ENCODE measurements around the gene HIBADH.

HIBADH gene

DNA sequence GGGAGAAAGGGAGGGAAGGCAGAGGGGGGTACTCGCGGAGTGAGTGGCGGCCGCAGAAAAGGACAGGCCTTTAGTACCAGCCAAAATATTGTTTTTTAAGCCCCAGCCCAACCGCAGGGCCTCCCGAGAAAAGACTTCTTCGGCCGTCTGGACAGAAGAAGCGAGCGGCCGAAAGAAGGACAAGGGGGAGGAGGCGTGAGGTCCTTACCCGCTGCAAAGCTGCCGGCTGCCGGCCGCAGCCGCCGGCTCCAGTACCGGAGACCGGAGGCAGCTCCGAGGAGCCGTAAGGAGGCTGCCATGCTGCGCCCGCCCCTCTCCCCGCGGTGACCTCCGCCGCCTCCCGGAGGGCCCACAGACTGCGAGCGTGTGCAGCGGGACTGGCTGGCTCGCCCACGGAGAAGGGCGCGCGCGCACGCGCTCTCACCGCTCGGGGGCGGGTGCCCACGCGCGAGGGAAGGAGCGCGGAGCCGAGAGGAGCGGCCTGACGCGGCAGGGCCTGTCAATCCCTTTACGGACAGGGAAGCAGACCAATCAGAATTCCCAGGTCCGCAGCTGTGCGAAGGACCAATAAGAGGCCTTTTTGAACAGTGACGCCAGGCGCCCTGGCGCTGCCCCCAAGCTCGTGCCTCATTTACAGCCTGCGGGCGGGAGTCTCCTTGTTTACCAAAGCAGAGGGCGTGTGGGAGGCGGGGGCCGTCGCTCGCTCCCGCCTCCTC lies at the start of gene HIBADH:
TSS of gene HIBADH (minus strand) at position 394 of the 716 bp plus-strand sequence. CDS start at position 299, 95 bp downstream.
- peak; percentile 100 for DNase-seq

GRCh38 chr7:27712217-27712616 lies 49.5 kb upstream of the HIBADH start:
- no peak for DNase-seq

DNA sequence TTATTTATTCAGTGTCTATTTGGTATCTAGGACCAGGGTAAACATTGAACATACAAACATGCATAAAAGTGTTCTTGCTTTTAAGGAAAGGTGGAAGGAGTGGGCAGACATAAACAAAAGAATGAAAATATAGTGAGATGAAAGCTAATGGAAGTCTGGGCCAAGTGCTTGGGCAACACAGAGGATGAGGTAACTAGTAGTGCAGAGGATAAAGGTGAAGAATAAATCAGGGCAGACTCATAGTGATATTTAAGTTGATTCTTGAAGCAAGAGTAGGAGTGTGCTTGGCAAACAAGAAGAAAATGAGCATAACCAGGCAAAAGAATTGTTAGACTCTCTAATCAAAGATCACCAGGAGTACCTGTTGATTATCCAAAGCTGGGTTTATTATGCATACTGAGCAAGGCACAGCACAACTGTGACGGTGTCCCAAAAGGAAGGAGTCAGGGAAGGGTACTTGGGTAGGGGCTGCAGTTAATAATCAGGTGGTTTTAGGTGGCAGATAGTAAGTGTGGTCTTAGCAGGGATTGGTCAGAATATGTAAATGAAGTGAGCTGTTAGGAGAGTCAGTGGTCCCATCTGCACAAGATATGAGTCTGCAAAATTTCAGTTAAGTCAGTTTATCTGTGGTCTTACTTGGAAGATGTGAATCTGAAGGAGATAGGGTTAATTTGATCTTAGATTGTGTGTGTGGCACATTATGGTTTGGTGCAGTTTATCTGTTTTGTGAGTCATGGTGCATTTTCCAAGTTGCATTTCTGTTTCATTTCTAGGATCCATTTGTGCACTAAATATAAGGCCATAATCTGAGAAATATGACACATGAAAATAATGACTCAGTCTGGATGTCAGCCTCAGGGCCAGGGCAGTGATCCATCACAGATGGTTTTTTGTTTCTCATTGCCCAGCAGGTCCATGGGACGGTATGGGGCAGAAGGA lies 46.7 kb upstream of the HIBADH start:
- DNase-seq: no peak

DNA sequence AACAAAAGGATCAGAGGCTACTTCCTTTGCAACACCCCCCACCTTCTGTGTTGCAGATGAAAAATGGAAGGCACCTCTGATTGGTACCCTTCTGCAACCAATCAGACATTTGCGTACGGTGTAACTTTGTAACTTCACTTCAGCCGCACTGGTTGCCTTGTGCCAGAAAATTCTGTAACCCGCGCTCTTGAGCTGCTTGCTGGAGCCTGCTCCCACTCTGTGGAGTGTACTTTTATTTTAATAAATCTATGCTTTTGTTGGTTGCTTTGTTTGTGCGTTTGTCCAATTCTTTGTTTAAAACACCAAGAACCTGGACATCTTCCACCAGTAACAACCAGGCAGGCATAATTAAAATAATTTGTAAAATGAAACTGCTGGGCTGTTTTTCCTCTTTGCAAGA lies 45.8 kb upstream of the HIBADH start:
- no peak for DNase-seq

GRCh38 chr7:27705200-27705594 lies 42.5 kb upstream of the HIBADH start:
- no peak for DNase-seq

DNA sequence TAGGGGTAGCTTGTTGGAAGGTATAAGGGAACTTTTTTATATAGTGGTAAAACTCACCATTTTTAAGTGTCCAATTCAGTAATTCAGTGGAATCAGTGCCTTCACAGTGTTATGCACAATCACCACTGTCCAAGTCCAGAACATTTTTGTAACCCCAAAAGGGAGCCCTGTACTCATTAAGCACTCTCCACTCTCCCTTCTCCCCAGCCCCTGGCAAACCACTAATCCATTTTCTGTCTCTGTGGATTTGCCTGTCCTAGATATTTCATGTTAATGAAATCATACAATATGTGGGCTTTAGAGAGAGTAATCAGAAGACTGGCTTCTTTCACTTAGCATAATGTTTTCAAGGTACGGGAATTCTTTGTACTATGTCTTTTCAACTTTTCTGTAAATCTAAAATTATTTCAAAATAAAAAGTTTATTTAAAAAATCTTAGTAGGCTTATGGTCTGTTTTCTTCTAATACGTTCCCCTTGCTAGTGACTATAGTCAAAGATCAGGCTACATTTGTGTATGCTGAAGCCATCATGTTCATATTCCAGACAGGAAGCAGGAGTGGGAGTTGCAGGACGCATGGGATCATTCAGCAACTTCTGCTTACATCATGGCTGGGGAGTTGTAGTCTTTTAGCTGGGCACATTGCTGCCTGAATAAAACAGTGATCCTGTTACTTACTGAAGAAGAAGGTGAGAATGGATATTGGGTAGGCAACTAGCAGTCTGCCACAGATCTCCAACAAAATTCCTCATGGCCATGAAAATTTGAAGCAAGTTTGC lies 41.9 kb upstream of the HIBADH start:
- no peak for DNase-seq

GRCh38 chr7:27703181-27703580 lies 40.5 kb upstream of the HIBADH start:
- no peak for DNase-seq

DNA sequence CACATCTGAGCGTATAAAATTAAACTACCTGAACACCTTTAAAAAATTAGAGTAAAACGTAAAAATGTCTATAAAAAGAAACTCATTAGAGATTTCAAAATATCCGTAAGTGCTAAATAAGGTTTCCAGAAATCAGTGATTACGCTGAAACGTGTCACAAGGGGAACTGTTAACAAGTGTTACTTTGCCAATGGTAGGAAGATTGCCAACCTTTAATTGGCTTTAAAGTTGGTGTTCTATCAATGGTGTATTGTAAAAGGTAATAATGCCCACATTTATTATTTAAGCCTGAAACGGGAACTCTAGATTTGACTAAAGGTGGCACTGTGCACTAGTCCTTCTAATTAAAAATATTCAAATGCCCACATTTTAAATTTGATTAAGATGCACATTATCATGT lies 37.8 kb upstream of the HIBADH start:
- DNase-seq: no peak

DNA sequence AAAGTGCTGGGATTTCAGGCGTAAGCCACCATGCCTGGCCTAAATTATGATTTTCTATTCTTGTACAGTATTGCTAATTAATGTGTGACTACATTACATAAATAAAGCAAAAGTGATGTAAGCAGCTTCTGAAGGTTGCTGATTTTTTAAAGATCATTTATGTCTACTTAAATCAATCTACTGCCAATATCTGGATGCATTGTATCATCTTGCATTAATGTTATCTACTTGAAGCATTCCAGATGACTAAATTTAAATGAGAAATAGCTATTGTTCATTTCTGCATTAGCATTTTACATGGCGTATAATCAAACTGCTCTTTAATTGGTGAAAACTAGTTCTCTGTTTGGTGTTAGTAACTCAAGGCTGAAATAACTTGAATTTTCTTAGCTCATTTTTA lies 37.1 kb upstream of the HIBADH start:
- no peak for DNase-seq

DNA sequence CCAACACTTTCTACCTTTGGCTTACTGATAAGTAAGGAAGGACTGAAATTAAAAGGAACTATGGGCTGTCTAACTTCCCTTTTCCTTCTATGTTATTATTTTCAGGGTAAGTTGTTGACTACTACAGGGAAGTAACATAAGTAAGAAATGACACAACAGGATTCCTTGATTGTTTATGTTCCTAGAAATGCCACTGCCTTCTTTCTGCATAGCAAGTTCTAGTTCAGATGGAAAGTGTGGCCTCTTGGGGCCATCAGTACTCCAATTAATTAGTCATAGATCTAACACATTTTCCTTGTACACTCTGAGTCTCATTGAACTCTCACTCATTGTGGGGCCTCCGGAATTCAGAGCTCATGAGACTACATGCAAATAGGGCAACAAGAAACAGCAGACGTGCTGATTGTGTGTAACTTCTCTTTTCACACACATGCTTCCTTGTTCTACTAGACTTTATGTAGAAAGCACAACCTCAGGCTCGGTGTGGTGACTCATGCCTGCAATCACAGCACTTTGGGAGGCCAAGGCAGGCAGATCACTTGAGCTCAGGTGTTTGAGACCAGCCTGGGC lies 35.3 kb upstream of the HIBADH start:
- no peak for DNase-seq

DNA sequence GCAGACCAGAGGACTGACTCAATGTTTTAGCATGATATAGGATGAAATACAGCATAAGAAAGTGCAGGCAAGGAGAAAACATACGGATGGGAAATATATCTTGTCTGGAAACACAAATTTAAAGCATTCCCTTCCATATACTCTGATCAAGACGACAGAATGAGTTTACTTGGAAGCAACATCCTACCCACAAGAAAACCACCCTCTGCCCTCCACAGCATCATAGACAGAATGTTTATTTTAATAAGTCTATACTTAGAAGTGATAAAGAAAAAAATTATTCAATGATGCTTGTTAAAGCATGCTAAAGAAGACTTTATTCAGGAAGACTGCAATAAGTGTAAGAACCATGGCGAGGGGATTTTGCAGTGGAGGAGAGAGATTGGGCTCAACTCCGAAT lies 32.4 kb upstream of the HIBADH start:
- no peak for DNase-seq

- no peak for DNase-seq
Measured at GRCh38 chr7:27693794-27694193, 31.1 kb upstream of the HIBADH start.

- no peak for DNase-seq
Measured at GRCh38 chr7:27690649-27691048, 28.0 kb upstream of the HIBADH start.

GRCh38 chr7:27689591-27690164 lies 27.0 kb upstream of the HIBADH start:
- peak; percentile 67 for DNase-seq

GRCh38 chr7:27689150-27689549 lies 26.5 kb upstream of the HIBADH start:
- DNase-seq: no peak

GRCh38 chr7:27688646-27689045 lies 26.0 kb upstream of the HIBADH start:
- DNase-seq: no peak

DNA sequence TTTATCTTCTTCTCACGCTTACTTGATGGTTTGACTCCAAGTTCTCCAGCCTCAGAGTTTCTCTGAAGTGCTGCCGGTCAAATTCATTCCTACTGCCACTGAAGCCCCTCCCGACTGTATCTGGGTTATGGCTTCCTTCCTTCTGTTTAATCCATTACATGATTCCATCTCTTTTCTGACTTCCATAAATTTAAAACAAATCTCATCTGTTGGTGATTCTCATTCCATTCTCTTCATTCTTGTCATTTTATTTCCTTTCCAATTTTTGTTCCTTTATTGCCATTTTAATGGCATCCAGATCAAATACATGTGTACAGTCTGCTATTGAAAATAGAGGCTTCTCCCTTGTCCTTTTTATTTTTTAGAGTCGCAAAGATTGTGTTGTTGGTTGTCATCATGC lies 25.4 kb upstream of the HIBADH start:
- no peak for DNase-seq

- DNase-seq: no peak
Measured at GRCh38 chr7:27686315-27686714, 23.6 kb upstream of the HIBADH start.

GRCh38 chr7:27685893-27686292 lies 23.2 kb upstream of the HIBADH start:
- no peak for DNase-seq

- DNase-seq: no peak
Measured at GRCh38 chr7:27685209-27685608, 22.5 kb upstream of the HIBADH start.

DNA sequence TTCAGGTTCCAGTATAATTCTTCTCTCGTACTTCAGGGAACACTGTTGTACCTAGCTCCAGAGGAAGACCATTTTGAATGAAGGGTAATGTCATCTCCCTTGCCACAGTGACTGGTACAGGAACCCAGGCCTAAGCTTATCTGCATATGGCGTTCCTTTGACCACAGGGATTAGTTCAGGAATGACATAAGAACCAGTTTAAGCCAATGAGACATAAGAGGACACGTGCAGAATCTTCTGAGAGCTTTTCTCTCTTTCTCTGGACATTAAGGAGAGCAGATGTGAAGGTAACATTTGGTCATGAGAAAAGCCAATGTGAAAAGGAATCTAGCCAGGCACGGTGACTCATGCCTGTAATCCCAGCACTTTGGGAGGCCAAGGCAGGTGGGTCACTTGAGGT lies 21.8 kb upstream of the HIBADH start:
- DNase-seq: no peak

- peak; percentile 39 for DNase-seq
Measured at GRCh38 chr7:27680610-27681009, 17.9 kb upstream of the HIBADH start.
